Activated CD8-positive, alpha-beta memory T cell treated with anti-CD3 and anti-CD28 coated beads for 4 hours (primary cell): ENCODE results near the gene PTGDS.

Experiments
- DNase-seq, 2 donors: peaks; one replicate each; pipeline ENCODE4 v3.0.0-alpha.2; 2020; ENCODE audit warnings: low read depth in 2 of 2

Gene PTGDS

GRCh38 chr9:137021979-137022661, 44.8 kb downstream of the PTGDS start:
- peak in 1 of 2 donors; percentile 57 for DNase-seq

- no peak for DNase-seq
These were observed 45.3 kb downstream of the PTGDS start for GRCh38 chr9:137022662-137023008.

- DNase-seq, result no peak
These were observed 45.9 kb downstream of the PTGDS start for GRCh38 chr9:137023157-137023556.

- no peak for DNase-seq
These were observed 46.3 kb downstream of the PTGDS start for GRCh38 chr9:137023583-137023991.

GRCh38 chr9:137025517-137025966, 48.2 kb downstream of the PTGDS start:
- no peak for DNase-seq

- DNase-seq, result no peak
These were observed 49.1 kb downstream of the PTGDS start for GRCh38 chr9:137026384-137026783.

- DNase-seq, result no peak
These were observed 49.5 kb downstream of the PTGDS start for GRCh38 chr9:137026828-137027227.

GRCh38 chr9:137027369-137028262, 50.3 kb downstream of the PTGDS start, which contains the start of gene ABCA2:
ABCA2 (minus strand) TSS chr9:137028237; CDS start chr9:137028140, 97 bp downstream.
- DNase-seq, result no peak

GRCh38 chr9:137028263-137029057, 51.2 kb downstream of the PTGDS start:
- DNase-seq, result peak; percentile 41 to 46

GRCh38 chr9:137029058-137029936, 52.0 kb downstream of the PTGDS start:
- peak in 1 of 2 donors; percentile 52 for DNase-seq

- DNase-seq, result no peak
These were observed 52.7 kb downstream of the PTGDS start for GRCh38 chr9:137030006-137030405.

- no peak for DNase-seq
These were observed 53.5 kb downstream of the PTGDS start for GRCh38 chr9:137030538-137031527.
